ENCODE measurements around the gene RPL18A. TPM values are rescaled to one million over a fixed set of nuclear protein-coding genes. Genes with fewer than 3 reads are reported as not detected.

RPL18A gene
- total and polyA plus RNA-seq, 2 of the 13 experiments (the other 11 are each of a cell fraction or from before 2014, with no cell fraction given) = 1,471 to 2,004 TPM

- TF ChIP-seq KDM5A (IDR thresholded peaks at IDR 0.05; ENCODE audit: borderline replicate concordance, low read length) (no peak), ZSCAN29 (CRISPR knock-in tag; conservative IDR thresholded peaks at IDR 0.05) (no peak), HHEX (CRISPR knock-in tag; IDR thresholded peaks at IDR 0.05) (no peak), KLF13 (CRISPR knock-in tag; IDR thresholded peaks at IDR 0.05) (no peak), MYPOP (CRISPR knock-in tag; IDR thresholded peaks at IDR 0.05) (0 out of 2 replicates have a peak, but pooled peaks have one; percentile 35), CHCHD3 (CRISPR knock-in tag; IDR thresholded peaks at IDR 0.05) (no peak), ZC3H4 (CRISPR knock-in tag; IDR thresholded peaks at IDR 0.05; ENCODE audit: borderline replicate concordance) (no peak), ZBTB8A (CRISPR knock-in tag; IDR thresholded peaks at IDR 0.05; ENCODE audit: borderline replicate concordance, low read depth) (no peak), FLYWCH1 (CRISPR knock-in tag; IDR thresholded peaks at IDR 0.05) (no peak), ELF4 (CRISPR knock-in tag; IDR thresholded peaks at IDR 0.05; ENCODE audit: borderline replicate concordance) (peak; percentile 27; the same call in 1 of the 2 replicates), SUZ12 (IDR thresholded peaks at IDR 0.05; ENCODE audit: low read depth, low read length) (no peak), ELF1 (CRISPR knock-in tag; IDR thresholded peaks at IDR 0.05) (no peak), NRL (CRISPR knock-in tag; IDR thresholded peaks at IDR 0.05; ENCODE audit: borderline replicate concordance) (no peak), HOXA7 (CRISPR knock-in tag; IDR thresholded peaks at IDR 0.05) (no peak), ZNF253 (CRISPR knock-in tag; IDR thresholded peaks at IDR 0.05; ENCODE audit: borderline replicate concordance) (no peak), ZNF572 (CRISPR knock-in tag; IDR thresholded peaks at IDR 0.05) (no peak), ZNF574 (CRISPR knock-in tag; IDR thresholded peaks at IDR 0.05) (peak; percentile 45; the same call in 1 of the 2 replicates)
- TF ChIP-seq, protein P1, sequence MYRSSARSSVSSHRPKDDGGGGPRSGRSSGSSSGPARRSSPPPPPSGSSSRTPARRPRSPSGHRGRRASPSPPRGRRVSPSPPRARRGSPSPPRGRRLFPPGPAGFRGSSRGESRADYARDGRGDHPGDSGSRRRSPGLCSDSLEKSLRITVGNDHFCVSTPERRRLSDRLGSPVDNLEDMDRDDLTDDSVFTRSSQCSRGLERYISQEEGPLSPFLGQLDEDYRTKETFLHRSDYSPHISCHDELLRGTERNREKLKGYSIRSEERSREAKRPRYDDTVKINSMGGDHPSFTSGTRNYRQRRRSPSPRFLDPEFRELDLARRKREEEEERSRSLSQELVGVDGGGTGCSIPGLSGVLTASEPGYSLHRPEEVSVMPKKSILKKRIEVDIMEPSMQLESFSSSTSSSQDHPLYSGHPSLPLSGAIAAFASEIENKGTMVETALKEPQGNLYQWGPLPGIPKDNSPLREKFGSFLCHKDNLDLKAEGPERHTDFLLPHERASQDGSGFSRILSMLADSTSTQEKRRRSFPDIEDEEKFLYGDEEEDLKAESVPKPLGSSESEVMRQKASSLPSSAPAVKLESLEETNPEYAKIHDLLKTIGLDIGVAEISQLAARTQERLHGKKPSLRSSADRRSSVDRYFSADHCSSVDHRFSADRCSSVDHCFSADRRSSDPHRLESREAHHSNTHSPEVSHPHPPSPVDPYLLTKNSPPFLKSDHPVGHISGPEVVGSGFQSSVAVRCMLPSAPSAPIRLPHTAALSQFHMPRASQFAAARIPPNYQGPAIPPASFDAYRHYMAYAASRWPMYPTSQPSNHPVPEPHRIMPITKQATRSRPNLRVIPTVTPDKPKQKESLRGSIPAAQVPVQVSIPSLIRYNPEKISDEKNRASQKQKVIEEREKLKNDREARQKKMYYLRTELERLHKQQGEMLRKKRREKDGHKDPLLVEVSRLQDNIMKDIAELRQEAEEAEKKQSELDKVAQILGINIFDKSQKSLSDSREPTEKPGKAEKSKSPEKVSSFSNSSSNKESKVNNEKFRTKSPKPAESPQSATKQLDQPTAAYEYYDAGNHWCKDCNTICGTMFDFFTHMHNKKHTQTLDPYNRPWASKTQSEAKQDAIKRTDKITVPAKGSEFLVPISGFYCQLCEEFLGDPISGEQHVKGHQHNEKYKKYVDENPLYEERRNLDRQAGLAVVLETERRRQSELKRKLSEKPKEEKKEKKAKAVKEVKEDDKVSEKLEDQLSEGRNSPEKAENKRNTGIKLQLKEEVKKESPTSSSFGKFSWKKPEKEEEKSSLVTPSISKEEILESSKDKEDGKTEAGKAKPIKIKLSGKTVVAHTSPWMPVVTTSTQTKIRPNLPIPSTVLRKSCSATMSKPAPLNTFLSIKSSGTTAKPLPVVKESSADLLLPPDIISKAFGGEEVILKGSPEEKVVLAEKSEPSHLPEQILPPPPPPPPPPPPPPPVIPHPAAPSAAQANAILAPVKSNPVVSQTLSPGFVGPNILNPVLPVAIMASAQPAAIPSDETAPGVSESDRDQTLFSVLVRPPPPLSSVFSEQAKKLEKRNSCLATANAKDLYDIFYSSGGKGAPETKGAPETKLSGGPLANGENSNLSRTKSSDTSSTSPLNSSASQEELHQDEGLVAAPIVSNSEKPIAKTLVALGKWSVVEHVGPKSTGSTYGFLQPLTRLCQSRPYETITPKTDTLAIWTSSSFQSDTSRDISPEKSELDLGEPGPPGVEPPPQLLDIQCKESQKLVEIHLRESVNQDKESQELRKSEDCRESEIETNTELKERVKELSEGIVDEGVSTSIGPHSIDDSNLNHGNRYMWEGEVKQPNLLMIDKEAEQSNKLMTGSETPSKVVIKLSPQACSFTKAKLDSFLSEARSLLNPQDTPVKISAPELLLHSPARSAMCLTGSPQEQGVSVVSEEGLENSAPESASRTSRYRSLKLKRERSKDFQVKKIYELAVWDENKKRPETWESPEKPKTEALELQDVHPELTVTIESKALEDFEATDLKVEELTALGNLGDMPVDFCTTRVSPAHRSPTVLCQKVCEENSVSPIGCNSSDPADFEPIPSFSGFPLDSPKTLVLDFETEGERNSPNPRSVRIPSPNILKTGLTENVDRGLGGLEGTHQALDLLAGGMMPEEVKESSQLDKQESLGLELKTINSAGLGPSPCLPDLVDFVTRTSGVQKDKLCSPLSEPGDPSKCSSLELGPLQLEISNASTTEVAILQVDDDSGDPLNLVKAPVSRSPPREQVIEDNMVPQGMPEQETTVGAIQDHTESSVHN (CRISPR knock-in tag; IDR thresholded peaks at IDR 0.05) = no peak
Observed at GRCh38 chr19:17889609-17890214, 30.0 kb downstream of the RPL18A start (continued).

All from HepG2 (cell line).